ENCODE measurements around the gene CHI3L2.

Gene CHI3L2

GRCh38 chr1:111253876-111254275 is 26.4 kb downstream of the CHI3L2 start:
- no peak for DNase-seq

- no peak for DNase-seq
Observed at GRCh38 chr1:111256988-111257658, 29.6 kb downstream of the CHI3L2 start.

GRCh38 chr1:111267801-111268508 is 40.4 kb downstream of the CHI3L2 start:
- DNase-seq = no peak

GRCh38 chr1:111269825-111270406 is 42.4 kb downstream of the CHI3L2 start:
- DNase-seq = no peak

- DNase-seq = no peak
Observed at GRCh38 chr1:111270771-111271463, 43.4 kb downstream of the CHI3L2 start.

GRCh38 chr1:111271464-111271801 is 43.9 kb downstream of the CHI3L2 start:
- no peak for DNase-seq

GRCh38 chr1:111272081-111272480 is 44.6 kb downstream of the CHI3L2 start:
- DNase-seq = no peak

GRCh38 chr1:111274653-111275052 is 47.1 kb downstream of the CHI3L2 start:
- DNase-seq = no peak

GRCh38 chr1:111275079-111275478 is 47.6 kb downstream of the CHI3L2 start:
- DNase-seq = no peak

GRCh38 chr1:111275780-111276433 is 48.4 kb downstream of the CHI3L2 start:
- no peak for DNase-seq

- DNase-seq = no peak
Observed at GRCh38 chr1:111279144-111279543, 51.6 kb downstream of the CHI3L2 start.

GRCh38 chr1:111280267-111280666 is 52.8 kb downstream of the CHI3L2 start:
- no peak for DNase-seq

- DNase-seq = no peak
Observed at GRCh38 chr1:111281411-111281810, 53.9 kb downstream of the CHI3L2 start.

- DNase-seq = no peak
Observed at GRCh38 chr1:111283838-111284237, 56.3 kb downstream of the CHI3L2 start.

- DNase-seq = no peak
Observed at GRCh38 chr1:111285879-111286278, 58.4 kb downstream of the CHI3L2 start.

GRCh38 chr1:111286912-111287311 is 59.4 kb downstream of the CHI3L2 start:
- DNase-seq = no peak

GRCh38 chr1:111289371-111289770 is 61.9 kb downstream of the CHI3L2 start:
- no peak for DNase-seq

GRCh38 chr1:111290104-111290503 is 62.6 kb downstream of the CHI3L2 start:
- DNase-seq = no peak

- DNase-seq = no peak
Observed at GRCh38 chr1:111290630-111291029, 63.1 kb downstream of the CHI3L2 start, which contains the start of gene CHIA. Gene CHIA (plus strand): TSS chr1:111290851. CDS start chr1:111310468, 19,617 bp downstream.

Data from right kidney (tissue), 1 donor.